DOHH2 (cell line): ENCODE data around the gene FAP.

Source experiments
- H3F3A ChIP-seq: fragments of 200-600 bp; sonication (generic), shearing (Covaris generic); 2 replicates; pipeline ENCODE4 v1.6.0; 2016; ENCODE audit warnings: antibody characterized with exemption, mild to moderate bottlenecking; ENCODE audit not compliant: control insufficient read depth, insufficient read depth
- H3K27ac ChIP-seq: fragments of 200-600 bp; sonication (generic); 2 replicates; pipeline ENCODE4 v1.5.1; 2014; ENCODE audit warnings: low read depth, mild to moderate bottlenecking, low read length, moderate library complexity
- H3K27me3 ChIP-seq: fragments of 200-600 bp; sonication (generic); 2 replicates; pipeline ENCODE4 v1.6.1; 2014; ENCODE audit warnings: mild to moderate bottlenecking, low read length, mixed read lengths; ENCODE audit not compliant: control insufficient read depth
- H3K36me3 ChIP-seq: fragments of 200-600 bp; sonication (generic); 2 replicates; pipeline ENCODE4 v1.6.1; 2014; ENCODE audit warnings: mild to moderate bottlenecking, low read length, moderate library complexity, mixed read lengths; ENCODE audit not compliant: control insufficient read depth
- H3K4me1 ChIP-seq: fragments of 200-600 bp; sonication (generic); 2 replicates; pipeline ENCODE4 v1.6.1; 2014; ENCODE audit warnings: mild to moderate bottlenecking, low read length, mixed read lengths; ENCODE audit not compliant: control insufficient read depth
- H3K4me2 ChIP-seq: fragments of 200-600 bp; sonication (generic); 2 replicates; pipeline ENCODE4 v1.6.0; 2014; ENCODE audit warnings: mild to moderate bottlenecking, low read length, moderate library complexity
- H3K4me3 ChIP-seq: fragments of 200-600 bp; sonication (generic); 2 replicates; pipeline ENCODE4 v1.5.1; 2014; ENCODE audit warnings: mild to moderate bottlenecking, low read length, mixed read lengths
- H3K79me2 ChIP-seq: fragments of 200-600 bp; sonication (generic); 2 replicates; pipeline ENCODE4 v1.6.1; 2014; ENCODE audit warnings: mild to moderate bottlenecking, low read length, mixed read lengths; ENCODE audit not compliant: control insufficient read depth
- H3K9me2 ChIP-seq: fragments of 200-600 bp; sonication (generic); replicated peaks from 2 replicates; pipeline ENCODE4 v1.6.1; 2014; ENCODE audit warnings: mild to moderate bottlenecking, low read length, mixed read lengths; ENCODE audit not compliant: control insufficient read depth
- H3K9me3 ChIP-seq: fragments of 200-600 bp; sonication (generic); 2 replicates; pipeline ENCODE4 v1.6.1; 2014; ENCODE audit warnings: antibody characterized with exemption, low read length, mixed read lengths; ENCODE audit not compliant: control insufficient read depth, insufficient read depth
- H4K20me1 ChIP-seq: fragments of 200-600 bp; sonication (generic); 2 replicates; pipeline ENCODE4 v1.6.0; 2014; ENCODE audit warnings: low read depth, mild to moderate bottlenecking, antibody characterized with exemption, low read length, moderate library complexity; ENCODE audit not compliant: control insufficient read depth, insufficient read depth
- EZH2phosphoT487 ChIP-seq: fragments of 200-600 bp; sonication (generic); IDR thresholded peaks from 2 replicates; pipeline ENCODE4 v1.6.1; 2017; ENCODE audit warnings: borderline replicate concordance, mild to moderate bottlenecking, antibody characterized with exemption, low read length, moderate library complexity, mixed read lengths
- TF ChIP-seq, protein P1 (sequence below): fragments of 200-600 bp; sonication (generic); IDR thresholded peaks from one replicate; pipeline ENCODE4 v1.5.1; 2014; ENCODE audit warnings: antibody characterized with exemption, mild to moderate bottlenecking, low read depth, low read length; ENCODE audit not compliant: poor library complexity, severe bottlenecking

The FAP gene

DNA sequence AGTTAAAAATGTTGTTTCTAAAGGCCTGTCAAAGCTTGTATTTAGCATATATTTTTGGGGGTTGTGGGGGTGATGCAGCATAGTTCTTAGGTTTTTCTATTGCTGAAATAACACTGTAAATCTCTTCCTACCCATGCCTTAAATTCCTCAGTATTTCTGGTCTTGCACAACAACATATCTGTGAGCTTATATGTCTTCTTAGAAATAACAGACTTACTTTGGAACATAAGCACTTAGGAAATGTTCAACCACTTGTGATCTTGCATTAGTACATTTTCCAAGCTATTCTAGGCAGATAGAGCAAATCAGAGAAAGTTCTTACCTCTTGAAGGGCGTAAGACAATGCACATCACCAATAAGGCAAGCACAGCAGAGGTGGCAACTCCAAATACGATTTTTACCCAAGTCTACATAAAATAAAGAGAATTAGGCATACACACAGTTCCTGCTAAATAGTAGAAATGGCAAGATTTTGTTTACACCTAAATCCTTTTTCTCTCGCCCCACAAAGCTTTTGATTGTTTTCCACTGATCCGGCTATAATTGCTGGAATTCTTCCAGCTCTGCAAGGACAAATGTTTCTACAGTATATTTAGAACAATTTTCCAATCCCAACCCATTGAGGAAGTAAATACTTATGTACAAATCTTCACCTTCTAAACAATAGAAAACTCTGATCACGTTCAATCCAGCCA, 512 bp downstream of the FAP start:
- Histone ChIP-seq H3K4me3 (no peak overlapping the region), H3K4me2 (no peak overlapping the region), H3K27ac (no peak overlapping the region)

DNA sequence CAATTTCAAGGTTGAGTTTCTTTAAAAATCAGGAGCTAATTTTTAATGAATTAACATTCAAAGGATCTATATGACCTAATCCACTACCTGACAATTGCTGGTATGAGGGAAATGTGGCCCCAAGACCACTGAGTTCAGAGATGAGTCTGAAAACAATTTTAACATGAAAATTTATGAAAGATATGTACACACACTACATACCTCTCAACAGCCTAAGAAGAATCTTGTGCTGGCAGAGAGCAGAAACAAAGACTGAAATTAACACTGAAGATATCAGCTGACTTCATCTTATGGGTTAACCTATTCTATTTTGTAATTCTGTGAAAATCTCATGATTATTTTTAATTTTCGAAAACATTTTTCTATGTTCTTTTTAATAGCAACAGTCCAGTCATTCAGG, 1.7 kb downstream of the FAP start:
- Histone ChIP-seq H3K27ac (no peak overlapping the region), H4K20me1 (no peaks in the 10 kb centered on the region), H3K4me3 (no peak overlapping the region), H3K4me2 (no peak overlapping the region), H3K27me3 (no peaks in the 10 kb centered on the region), H3K4me1 (no peaks in the 10 kb centered on the region), H3K9me3 (no peaks in the 10 kb centered on the region), H3K79me2 (no peaks in the 10 kb centered on the region), H3K9me2 (no peaks in the 10 kb centered on the region), H3F3A (no peaks in the 10 kb centered on the region), H3K36me3 (no peaks in the 10 kb centered on the region)
- no peak for TF ChIP-seq EZH2phosphoT487
- TF ChIP-seq, protein P1, sequence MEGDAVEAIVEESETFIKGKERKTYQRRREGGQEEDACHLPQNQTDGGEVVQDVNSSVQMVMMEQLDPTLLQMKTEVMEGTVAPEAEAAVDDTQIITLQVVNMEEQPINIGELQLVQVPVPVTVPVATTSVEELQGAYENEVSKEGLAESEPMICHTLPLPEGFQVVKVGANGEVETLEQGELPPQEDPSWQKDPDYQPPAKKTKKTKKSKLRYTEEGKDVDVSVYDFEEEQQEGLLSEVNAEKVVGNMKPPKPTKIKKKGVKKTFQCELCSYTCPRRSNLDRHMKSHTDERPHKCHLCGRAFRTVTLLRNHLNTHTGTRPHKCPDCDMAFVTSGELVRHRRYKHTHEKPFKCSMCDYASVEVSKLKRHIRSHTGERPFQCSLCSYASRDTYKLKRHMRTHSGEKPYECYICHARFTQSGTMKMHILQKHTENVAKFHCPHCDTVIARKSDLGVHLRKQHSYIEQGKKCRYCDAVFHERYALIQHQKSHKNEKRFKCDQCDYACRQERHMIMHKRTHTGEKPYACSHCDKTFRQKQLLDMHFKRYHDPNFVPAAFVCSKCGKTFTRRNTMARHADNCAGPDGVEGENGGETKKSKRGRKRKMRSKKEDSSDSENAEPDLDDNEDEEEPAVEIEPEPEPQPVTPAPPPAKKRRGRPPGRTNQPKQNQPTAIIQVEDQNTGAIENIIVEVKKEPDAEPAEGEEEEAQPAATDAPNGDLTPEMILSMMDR = no peak

More for the DNA sequence above, 512 bp downstream of the FAP start:
- Histone ChIP-seq H3K79me2 (no peaks in the 10 kb centered on the region), H3K36me3 (no peaks in the 10 kb centered on the region), H3K9me3 (no peaks in the 10 kb centered on the region), H3K27me3 (no peaks in the 10 kb centered on the region), H4K20me1 (no peaks in the 10 kb centered on the region), H3K4me1 (no peaks in the 10 kb centered on the region), H3K9me2 (no peaks in the 10 kb centered on the region), H3F3A (no peaks in the 10 kb centered on the region)
- no peak for TF ChIP-seq EZH2phosphoT487

DNA sequence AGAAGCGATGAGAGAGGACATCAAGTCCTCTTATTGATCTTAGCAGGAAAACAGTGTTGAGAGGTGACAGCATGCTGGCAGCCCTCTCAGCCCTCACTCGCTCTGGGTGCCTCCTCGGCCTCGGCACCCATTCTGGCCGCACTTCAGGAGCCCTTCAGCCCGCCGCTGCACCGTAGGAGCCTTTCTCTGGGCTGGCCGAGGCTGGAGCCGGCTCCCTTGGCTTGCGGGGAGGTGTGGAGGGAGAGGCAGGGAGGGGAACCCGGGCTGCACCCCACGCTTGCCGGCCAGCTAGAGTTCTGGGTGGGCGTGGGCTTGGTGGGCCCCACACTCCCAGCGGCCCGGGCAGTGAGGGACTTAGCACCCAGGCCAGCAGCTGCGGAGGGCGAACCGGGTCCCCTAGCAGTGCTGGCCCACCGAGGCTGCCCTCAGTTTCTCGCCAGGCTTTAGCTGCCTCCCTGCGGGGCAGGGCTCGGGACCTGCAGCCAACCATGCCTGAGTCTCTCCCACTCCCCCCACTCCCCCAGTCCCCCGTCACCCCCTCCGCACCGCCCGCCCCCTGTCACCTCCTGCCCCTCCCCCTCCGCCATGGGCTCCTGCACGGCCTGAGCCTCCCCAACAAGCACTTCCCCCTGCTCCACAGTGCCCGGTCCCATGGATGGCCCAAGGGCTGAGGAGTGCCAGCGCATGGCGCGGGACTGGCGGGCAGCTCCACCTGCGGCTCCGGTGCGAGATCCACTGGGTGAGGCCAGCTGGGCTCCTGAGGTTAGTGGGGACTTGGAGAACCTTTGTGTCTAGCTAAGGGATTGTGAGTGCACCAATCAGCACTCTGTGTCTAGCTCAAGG, 8.4 kb downstream of the FAP start:
- H4K20me1 ChIP-seq = no peaks in the 10 kb centered on the region

More for the DNA sequence above, 8.4 kb downstream of the FAP start:
- no peaks in the 10 kb centered on the region for H3K9me2 ChIP-seq
- H3K4me1 ChIP-seq = no peaks in the 10 kb centered on the region
- no peaks in the 10 kb centered on the region for H3F3A ChIP-seq
- TF ChIP-seq EZH2phosphoT487 = no peak
- TF ChIP-seq, protein P1 = no peak
- H3K79me2 ChIP-seq = no peaks in the 10 kb centered on the region
- H3K9me3 ChIP-seq = no peaks in the 10 kb centered on the region
- no peak overlapping the region for H3K4me3 ChIP-seq
- H3K27me3 ChIP-seq = no peaks in the 10 kb centered on the region
- H3K36me3 ChIP-seq = no peaks in the 10 kb centered on the region
- no peak overlapping the region for H3K27ac ChIP-seq
- no peak overlapping the region for H3K4me2 ChIP-seq
